ENCODE results near the gene DSE.

DNA sequence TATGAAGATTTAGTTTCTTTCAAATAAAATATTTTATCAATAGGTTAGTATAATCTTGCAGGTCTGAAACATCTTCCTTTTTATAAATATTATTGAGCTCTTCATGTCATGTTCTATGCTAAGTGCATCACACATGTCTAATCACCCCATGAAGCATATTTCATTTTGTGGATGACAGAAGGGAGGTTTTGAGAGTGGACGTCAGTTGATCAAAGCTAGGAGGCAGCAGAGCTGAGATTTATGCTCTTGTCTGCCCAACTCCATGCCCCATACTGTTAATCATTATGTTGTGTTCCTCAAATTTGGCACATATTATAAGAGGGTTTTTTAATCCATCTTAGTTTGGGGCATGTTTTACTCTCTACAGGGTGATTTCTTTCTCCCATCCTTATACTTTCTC, 22.7 kb downstream of the DSE start:
- TF ChIP-seq EZH2phosphoT487 (IDR thresholded peaks at IDR 0.05; ENCODE audit: borderline replicate concordance, low read length) (no peak), EZH2 (IDR thresholded peaks at IDR 0.05; ENCODE audit: low read length, unreplicated experiment) (no peak)
- TF ChIP-seq, protein P1, sequence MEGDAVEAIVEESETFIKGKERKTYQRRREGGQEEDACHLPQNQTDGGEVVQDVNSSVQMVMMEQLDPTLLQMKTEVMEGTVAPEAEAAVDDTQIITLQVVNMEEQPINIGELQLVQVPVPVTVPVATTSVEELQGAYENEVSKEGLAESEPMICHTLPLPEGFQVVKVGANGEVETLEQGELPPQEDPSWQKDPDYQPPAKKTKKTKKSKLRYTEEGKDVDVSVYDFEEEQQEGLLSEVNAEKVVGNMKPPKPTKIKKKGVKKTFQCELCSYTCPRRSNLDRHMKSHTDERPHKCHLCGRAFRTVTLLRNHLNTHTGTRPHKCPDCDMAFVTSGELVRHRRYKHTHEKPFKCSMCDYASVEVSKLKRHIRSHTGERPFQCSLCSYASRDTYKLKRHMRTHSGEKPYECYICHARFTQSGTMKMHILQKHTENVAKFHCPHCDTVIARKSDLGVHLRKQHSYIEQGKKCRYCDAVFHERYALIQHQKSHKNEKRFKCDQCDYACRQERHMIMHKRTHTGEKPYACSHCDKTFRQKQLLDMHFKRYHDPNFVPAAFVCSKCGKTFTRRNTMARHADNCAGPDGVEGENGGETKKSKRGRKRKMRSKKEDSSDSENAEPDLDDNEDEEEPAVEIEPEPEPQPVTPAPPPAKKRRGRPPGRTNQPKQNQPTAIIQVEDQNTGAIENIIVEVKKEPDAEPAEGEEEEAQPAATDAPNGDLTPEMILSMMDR (conservative IDR thresholded peaks at IDR 0.05; ENCODE audit: low read depth, low read length) = no peak

All from PC-3 (cell line).